Right atrium auricular region (tissue), 2 donors: ENCODE data around the gene GABBR2. TPM values are rescaled to one million over a fixed set of nuclear protein-coding genes. Genes with fewer than 3 reads are reported as not detected.

Experiments
- DNase-seq: peaks from one replicate; pipeline ENCODE4 v3.0.0-alpha.2; 2019; ENCODE audit warnings: low spot score
- H3K27ac ChIP-seq, 2 donors: fragments of 200-600 bp; sonication (generic); 1 replicate in 1 of 2; 2 replicates in 1 of 2; pipeline ENCODE4 v1.5.1; 2016 to 2019
- H3K27me3 ChIP-seq, 2 donors: fragments of 200-600 bp; sonication (generic); one replicate each; pipeline versions ENCODE4 v1.5.1 to v1.6.0; 2017 to 2019
- H3K36me3 ChIP-seq: fragments of 200-600 bp; sonication (generic); one replicate; pipeline ENCODE4 v1.5.1; 2016
- H3K4me1 ChIP-seq, 2 donors: fragments of 200-600 bp; sonication (generic); one replicate each; pipeline versions ENCODE4 v1.5.1 to v1.6.0; 2017 to 2019
- H3K4me3 ChIP-seq, 2 donors: fragments of 200-600 bp; sonication (generic); 1 replicate in 1 of 2; 2 replicates in 1 of 2; pipeline ENCODE4 v1.5.1; 2017 to 2019; ENCODE audit warnings: mild to moderate bottlenecking in 1 of 2, moderate library complexity in 1 of 2
- H3K9me3 ChIP-seq, 2 donors: fragments of 200-600 bp; sonication (generic); one replicate each; pipeline ENCODE4 v1.5.1; 2019
- total RNA-seq, 2 donors: library from RNA; depleted of rRNA; stranded (reverse); fragments of >200 nt; gene quantifications; one replicate each; pipeline ENCODE4 v1.1.0, GENCODE V29; 2016
- TF ChIP-seq, protein P1 (sequence below), 2 donors: fragments of 200-600 bp; sonication (generic); IDR thresholded peaks; one replicate each; pipeline ENCODE4 v1.5.1; 2019; ENCODE audit warnings: antibody characterized with exemption in 2 of 2

The GABBR2 gene
- total RNA-seq, 2 donors from 2014 or later, result 0.22 TPM; not detected in 1

DNA sequence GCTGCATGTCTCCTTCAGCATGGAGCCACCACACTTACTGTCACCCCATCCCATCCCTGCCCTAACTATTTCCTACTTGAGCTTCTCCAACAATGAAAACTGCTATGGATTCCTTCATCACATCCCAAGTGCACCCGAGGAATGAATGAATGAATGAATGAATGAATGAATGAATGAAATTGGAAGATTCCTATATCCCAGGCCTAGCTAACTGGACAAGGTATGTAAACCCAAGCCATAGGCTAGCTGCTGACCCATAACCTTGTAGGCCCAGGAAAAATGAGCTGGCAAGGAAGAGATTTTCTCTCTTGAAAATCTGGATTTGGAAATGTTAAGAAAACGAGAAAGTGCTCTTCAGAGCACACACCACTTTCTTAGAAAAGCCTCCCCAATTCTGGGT, 97.4 kb downstream of the GABBR2 start:
- TF ChIP-seq, protein P1, sequence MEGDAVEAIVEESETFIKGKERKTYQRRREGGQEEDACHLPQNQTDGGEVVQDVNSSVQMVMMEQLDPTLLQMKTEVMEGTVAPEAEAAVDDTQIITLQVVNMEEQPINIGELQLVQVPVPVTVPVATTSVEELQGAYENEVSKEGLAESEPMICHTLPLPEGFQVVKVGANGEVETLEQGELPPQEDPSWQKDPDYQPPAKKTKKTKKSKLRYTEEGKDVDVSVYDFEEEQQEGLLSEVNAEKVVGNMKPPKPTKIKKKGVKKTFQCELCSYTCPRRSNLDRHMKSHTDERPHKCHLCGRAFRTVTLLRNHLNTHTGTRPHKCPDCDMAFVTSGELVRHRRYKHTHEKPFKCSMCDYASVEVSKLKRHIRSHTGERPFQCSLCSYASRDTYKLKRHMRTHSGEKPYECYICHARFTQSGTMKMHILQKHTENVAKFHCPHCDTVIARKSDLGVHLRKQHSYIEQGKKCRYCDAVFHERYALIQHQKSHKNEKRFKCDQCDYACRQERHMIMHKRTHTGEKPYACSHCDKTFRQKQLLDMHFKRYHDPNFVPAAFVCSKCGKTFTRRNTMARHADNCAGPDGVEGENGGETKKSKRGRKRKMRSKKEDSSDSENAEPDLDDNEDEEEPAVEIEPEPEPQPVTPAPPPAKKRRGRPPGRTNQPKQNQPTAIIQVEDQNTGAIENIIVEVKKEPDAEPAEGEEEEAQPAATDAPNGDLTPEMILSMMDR (IDR thresholded peaks at IDR 0.05), result no peak
- H3K4me1 ChIP-seq, result no peaks in the 10 kb centered on the region

DNA sequence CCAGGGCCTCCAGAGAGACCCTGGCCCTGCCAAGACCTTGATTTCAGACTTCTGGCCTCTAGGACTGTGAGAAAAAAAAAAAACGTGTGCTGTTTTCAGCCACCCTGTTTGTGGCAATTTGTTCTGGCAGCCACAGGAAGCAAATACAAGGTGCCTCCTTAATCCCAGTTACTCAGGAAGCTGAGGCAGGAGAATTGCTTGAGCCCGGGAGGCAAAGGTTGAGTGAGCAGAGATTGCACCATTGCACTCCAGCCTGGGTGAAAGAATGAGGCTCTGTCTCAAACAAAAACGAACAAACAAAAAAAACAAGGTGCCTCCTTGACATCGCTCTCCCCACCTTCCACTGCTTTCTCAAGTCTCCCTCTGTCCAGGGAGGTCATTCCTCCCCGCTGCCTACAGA, 98.0 kb downstream of the GABBR2 start:
- Histone ChIP-seq H3K9me3 (no peaks in the 10 kb centered on the region), H3K36me3 (no peaks in the 10 kb centered on the region), H3K4me3 (no peak overlapping the region), H3K4me1 (no peaks in the 10 kb centered on the region), H3K27me3 (no peaks in the 10 kb centered on the region), H3K27ac (no peak overlapping the region)
- DNase-seq, result no peak
- TF ChIP-seq, protein P1 (IDR thresholded peaks at IDR 0.05), result no peak

More for the DNA sequence above, 97.4 kb downstream of the GABBR2 start:
- Histone ChIP-seq H3K36me3 (no peaks in the 10 kb centered on the region), H3K27me3 (no peaks in the 10 kb centered on the region), H3K9me3 (no peaks in the 10 kb centered on the region), H3K4me3 (no peak overlapping the region), H3K27ac (no peak overlapping the region)
- no peak for DNase-seq

DNA sequence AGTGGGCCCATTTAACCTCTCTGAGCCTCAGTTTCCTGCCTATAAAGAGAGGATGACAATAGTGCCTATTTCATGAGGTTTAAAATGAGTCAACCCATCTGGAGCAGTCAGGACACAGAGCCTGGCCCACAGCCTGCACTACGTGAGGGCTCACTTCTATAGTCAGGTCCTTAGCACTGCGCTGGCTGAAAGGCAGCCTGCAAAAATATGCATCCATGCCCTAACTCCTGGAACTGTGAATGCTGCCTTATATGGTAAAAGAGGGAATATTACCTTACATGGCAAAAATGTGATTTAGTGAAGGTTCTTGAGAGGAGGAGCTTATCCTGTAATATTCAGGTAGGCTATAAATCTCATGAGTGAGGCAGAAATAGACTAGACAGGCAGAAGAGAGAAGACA, 98.5 kb downstream of the GABBR2 start:
- TF ChIP-seq, protein P1 (IDR thresholded peaks at IDR 0.05), result no peak
- Histone ChIP-seq H3K36me3 (no peaks in the 10 kb centered on the region), H3K27ac (no peak overlapping the region), H3K9me3 (no peaks in the 10 kb centered on the region), H3K4me3 (no peak overlapping the region), H3K27me3 (no peaks in the 10 kb centered on the region), H3K4me1 (no peaks in the 10 kb centered on the region)
- no peak for DNase-seq

DNA sequence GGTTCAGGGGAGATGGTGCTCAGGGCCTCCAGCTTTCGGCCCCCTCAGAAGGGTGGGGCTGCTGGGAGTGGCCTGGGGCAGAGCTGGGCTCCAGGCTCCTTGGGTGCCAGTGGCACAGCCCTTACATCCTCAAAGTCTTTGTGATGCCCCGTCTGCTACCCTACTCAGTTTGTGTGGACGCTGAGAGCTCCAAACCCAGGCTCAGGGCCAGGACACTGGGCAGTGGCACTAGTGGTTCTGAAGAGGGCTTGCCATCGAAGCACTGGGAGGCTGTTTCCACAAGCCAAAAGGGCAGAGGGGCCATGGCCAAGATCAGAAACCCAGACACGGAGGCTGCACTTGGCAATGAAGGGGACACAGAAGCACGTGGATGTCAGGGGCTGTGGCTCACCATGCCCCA, 99.1 kb downstream of the GABBR2 start:
- TF ChIP-seq, protein P1 (IDR thresholded peaks at IDR 0.05), result no peak
- H3K4me3 ChIP-seq, result no peak overlapping the region
- H3K27me3 ChIP-seq, result no peaks in the 10 kb centered on the region
- H3K27ac ChIP-seq, result no peak overlapping the region
- H3K4me1 ChIP-seq, result no peaks in the 10 kb centered on the region
- no peaks in the 10 kb centered on the region for H3K9me3 ChIP-seq
- DNase-seq, result no peak
- no peaks in the 10 kb centered on the region for H3K36me3 ChIP-seq

DNA sequence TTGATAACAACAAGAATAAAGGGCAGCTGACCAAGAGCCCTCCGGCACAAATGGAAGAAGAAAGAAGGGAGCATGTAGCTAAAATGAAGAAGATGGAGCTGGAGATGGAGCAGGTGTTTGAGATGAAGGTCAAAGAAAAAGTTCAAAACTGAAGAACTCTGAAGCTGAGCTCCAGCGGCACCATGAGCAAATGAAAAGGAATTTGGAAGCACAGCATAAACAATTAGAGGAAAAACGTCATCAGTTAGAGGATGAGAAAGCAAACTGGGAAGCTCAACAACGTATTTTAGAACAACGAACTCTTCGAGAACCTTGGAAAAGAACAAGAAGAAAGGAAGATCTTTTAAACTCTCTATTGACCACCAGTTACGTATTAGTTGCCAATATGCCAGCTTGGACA, 100.9 kb downstream of the GABBR2 start:
- Histone ChIP-seq H3K9me3 (no peaks in the 10 kb centered on the region), H3K4me1 (no peaks in the 10 kb centered on the region), H3K27me3 (no peaks in the 10 kb centered on the region), H3K4me3 (no peak overlapping the region), H3K36me3 (no peaks in the 10 kb centered on the region), H3K27ac (peak overlapping the region in 1 of 2 donors; percentile 38)
- TF ChIP-seq, protein P1 (IDR thresholded peaks at IDR 0.05), result no peak
- DNase-seq, result no peak

DNA sequence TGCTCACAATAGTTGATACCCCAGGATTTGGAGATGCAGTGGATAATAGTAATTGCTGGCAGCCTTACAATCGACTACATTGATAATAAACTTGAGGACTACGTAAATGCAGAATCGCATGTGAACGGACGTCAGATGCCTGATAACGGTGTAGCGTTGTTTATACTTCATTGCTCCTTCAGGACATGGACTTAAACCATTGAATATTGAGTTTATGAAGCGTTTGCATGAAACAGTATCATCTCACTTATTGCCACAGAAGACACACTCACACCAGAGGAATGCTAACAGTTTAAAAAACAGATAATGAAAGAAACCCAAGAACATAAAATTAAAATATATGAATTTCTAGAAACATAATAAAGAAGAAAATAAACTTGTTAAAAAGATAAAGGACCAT, 101.6 kb downstream of the GABBR2 start:
- H3K36me3 ChIP-seq, result no peaks in the 10 kb centered on the region
- no peaks in the 10 kb centered on the region for H3K27me3 ChIP-seq
- TF ChIP-seq, protein P1 (IDR thresholded peaks at IDR 0.05), result no peak
- no peak overlapping the region for H3K27ac ChIP-seq
- no peaks in the 10 kb centered on the region for H3K9me3 ChIP-seq
- no peaks in the 10 kb centered on the region for H3K4me1 ChIP-seq
- no peak overlapping the region for H3K4me3 ChIP-seq
- DNase-seq, result no peak
